C4-2B (cell line): ENCODE measurements around the gene MRPL55.

ENCODE experiments used
- ZFX ChIP-seq: fragments of 450-650 bp; IDR thresholded peaks from 2 replicates; pipeline ENCODE4 v1.6.1; 2017
- TF ChIP-seq, protein P1 (sequence below): fragments of 450-650 bp; conservative IDR thresholded peaks from 2 replicates; pipeline ENCODE4 v1.5.1; 2017; ENCODE audit warnings: mild to moderate bottlenecking

DNA sequence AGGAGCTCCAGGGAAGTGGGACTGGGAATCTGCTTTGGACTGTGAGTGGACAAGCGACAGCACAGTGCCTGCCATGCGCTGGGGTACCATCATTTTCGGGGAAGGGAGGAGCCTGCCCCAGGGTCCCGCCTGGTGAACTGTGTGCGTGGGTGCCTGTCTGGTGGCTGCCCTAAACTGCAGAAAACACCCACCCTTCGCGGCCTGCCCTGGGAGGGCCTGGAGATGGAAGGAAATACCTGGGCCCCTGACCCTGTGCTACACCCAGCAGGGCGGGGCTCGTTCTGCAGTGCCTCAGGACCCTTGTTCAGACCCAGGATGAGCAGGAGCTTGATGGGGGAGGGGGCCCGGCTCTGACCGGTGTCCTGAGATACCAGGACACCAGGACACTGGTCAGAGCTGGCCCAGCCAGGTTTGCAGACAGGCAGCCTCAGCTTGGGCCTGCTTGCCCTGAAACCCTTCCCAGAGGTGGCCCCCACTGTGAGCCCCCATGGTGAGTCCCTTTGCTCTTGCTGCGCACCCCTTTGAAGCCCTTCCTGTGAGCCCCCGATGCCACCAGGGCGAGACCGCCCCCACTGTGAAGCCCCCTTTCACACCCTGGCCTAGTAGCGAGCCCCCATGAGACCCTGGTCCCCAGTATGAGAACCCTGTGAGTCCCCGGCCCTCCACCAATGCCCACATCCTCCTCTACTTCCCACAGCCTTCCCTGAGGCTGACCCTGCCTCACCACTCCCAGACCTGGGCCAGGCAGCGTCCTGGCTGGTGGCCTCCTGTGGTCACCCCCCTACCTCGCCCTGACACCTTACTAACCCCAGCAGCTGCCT lies 43.2 kb upstream of the MRPL55 start:
- TF ChIP-seq, protein P1, sequence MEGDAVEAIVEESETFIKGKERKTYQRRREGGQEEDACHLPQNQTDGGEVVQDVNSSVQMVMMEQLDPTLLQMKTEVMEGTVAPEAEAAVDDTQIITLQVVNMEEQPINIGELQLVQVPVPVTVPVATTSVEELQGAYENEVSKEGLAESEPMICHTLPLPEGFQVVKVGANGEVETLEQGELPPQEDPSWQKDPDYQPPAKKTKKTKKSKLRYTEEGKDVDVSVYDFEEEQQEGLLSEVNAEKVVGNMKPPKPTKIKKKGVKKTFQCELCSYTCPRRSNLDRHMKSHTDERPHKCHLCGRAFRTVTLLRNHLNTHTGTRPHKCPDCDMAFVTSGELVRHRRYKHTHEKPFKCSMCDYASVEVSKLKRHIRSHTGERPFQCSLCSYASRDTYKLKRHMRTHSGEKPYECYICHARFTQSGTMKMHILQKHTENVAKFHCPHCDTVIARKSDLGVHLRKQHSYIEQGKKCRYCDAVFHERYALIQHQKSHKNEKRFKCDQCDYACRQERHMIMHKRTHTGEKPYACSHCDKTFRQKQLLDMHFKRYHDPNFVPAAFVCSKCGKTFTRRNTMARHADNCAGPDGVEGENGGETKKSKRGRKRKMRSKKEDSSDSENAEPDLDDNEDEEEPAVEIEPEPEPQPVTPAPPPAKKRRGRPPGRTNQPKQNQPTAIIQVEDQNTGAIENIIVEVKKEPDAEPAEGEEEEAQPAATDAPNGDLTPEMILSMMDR: no peak
- no peak for TF ChIP-seq ZFX
